K562 (cell line): Measurements from ENCODE around the gene TCEANC2.

Source experiments
- ARNT ChIP-seq, 2 experiments: fragments of 450-650 bp; IDR thresholded peaks; 2 replicates each; pipeline ENCODE4 v1.6.1; 2016; ENCODE audit warnings: mild to moderate bottlenecking in 1 of 2
- BACH1 ChIP-seq: fragments of 200-800 bp; sonication (Bioruptor generic); IDR thresholded peaks from 2 replicates; pipeline ENCODE4 v1.6.1; 2016; ENCODE audit warnings: missing genetic modification characterization, missing compliant biosample characterization
- CTCF ChIP-seq, 3 experiments: IDR thresholded peaks in 2 of 3; conservative IDR thresholded peaks in 1 of 3; 2 replicates each; pipeline ENCODE4 v1.5.1; 2011 to 2012; ENCODE audit warnings: low read length in 3 of 3, mild to moderate bottlenecking in 3 of 3, control low read depth in 2 of 3, improper control_type of control experiment in 1 of 3, inconsistent platforms in 1 of 3, low read depth in 1 of 3, mixed read lengths in 1 of 3, moderate library complexity in 1 of 3; ENCODE audit not compliant: insufficient read depth in 2 of 3
- ETV1 ChIP-seq: fragments of 450-650 bp; conservative IDR thresholded peaks from 2 replicates; pipeline ENCODE4 v1.6.1; 2016; ENCODE audit warnings: missing genetic modification characterization, control low read depth, low read depth, missing compliant biosample characterization
- HOXB6 ChIP-seq: fragments of 250-450 bp; sonication (Bioruptor Pico); IDR thresholded peaks from 2 replicates; pipeline ENCODE4 v1.5.1; 2022; ENCODE audit warnings: mild to moderate bottlenecking, borderline replicate concordance
- LARP7 ChIP-seq: fragments of 450-650 bp; IDR thresholded peaks from 2 replicates; pipeline ENCODE4 v1.6.1; 2016
- MAFK ChIP-seq: IDR thresholded peaks from 2 replicates; pipeline ENCODE4 v1.6.1; 2011; ENCODE audit warnings: low read length, improper control_type of control experiment
- POLR2A ChIP-seq: fragments of 450-650 bp; conservative IDR thresholded peaks from 2 replicates; pipeline ENCODE4 v1.6.1; 2016
- RAD21 ChIP-seq, 2 experiments: fragments of 250-450 bp in 1 of 2; fragments of 450-650 bp in 1 of 2; sonication (Bioruptor Pico) in 1 of 2; formaldehyde crosslinking in 1 of 2; IDR thresholded peaks in 1 of 2; conservative IDR thresholded peaks in 1 of 2; 2 replicates each; pipeline versions ENCODE4 v1.4.0 to v1.8.0; 2020 to 2022; ENCODE audit warnings: mild to moderate bottlenecking in 2 of 2, moderate library complexity in 1 of 2
- SMC3 ChIP-seq: conservative IDR thresholded peaks from 2 replicates; pipeline ENCODE4 v1.6.1; 2011; ENCODE audit warnings: low read depth, low read length, improper control_type of control experiment; ENCODE audit not compliant: insufficient read depth
- ZNF280B ChIP-seq: fragments of 250-450 bp; sonication (Bioruptor Pico); IDR thresholded peaks from 2 replicates; pipeline ENCODE4 v1.5.1; 2021; ENCODE audit warnings: mild to moderate bottlenecking

- TF ChIP-seq RAD21 (CRISPR knock-in tag; conservative IDR thresholded peaks at IDR 0.05 in 1 of 2, IDR thresholded peaks at IDR 0.05 in 1 of 2) (no peak), POLR2A (no peak), SMC3 (no peak), BACH1 (tag) (no peak), ZNF280B (CRISPR knock-in tag) (no peak), CTCF (IDR thresholded peaks at IDR 0.05 in 2 of 3, conservative IDR thresholded peaks at IDR 0.05 in 1 of 3; ENCODE audit: insufficient read depth in 2 of 3, low read depth in 1 of 3, low read length in 3 of 3) (no peak), ARNT (IDR thresholded peaks at IDR 0.05) (no peak; a peak in 1 of 4 replicates), LARP7 (no peak), HOXB6 (CRISPR knock-in tag) (no peak), ETV1 (tag) (peak; percentile 54; the same call in 1 of the 2 replicates), MAFK (no peak)
These were observed 926 bp upstream of the TCEANC2 start for GRCh38 chr1:54052431-54052933.
